MCF 10A (cell line): ENCODE results near the gene BHMT. TPM values are rescaled to one million over a fixed set of nuclear protein-coding genes. Genes with fewer than 3 reads are reported as not detected.

Source experiments
- BruUV-seq: library from RNA; stranded (reverse); fragments of 400-500 nt; replicated peaks from 2 replicates; lab custom pipeline; 2021; lab: Mats Ljungman, UMichigan
- CTCF ChIA-PET: fragments of 300-600 bp; sonication (Branson Sonifier 250); formaldehyde crosslinking; extraction: SDS; loops from one replicate; lab custom pipeline; 2021; ENCODE audit warnings: antibody characterized with exemption, inconsistent platforms; lab: Yijun Ruan, JAX
- POLR2A ChIA-PET: fragments of 300-600, 350-650 bp; sonication (Branson Sonifier 250); formaldehyde crosslinking; extraction: SDS; loops from one replicate; lab custom pipeline; 2020; ENCODE audit warnings: antibody characterized with exemption, inconsistent platforms; lab: Yijun Ruan, JAX
- DNase-seq: peaks from one replicate; pipeline ENCODE4 v3.0.0-alpha.2; 2018; ENCODE audit not compliant: unreplicated experiment
- H3K27ac Mint-ChIP-seq: one replicate; pipeline ENCODE4 v1.8.0; 2022; ENCODE audit warnings: mild to moderate bottlenecking, low read depth, mixed read lengths; ENCODE audit not compliant: unreplicated experiment
- H3K27me3 Mint-ChIP-seq: one replicate; pipeline ENCODE4 v1.8.0; 2022; ENCODE audit warnings: mixed read lengths; ENCODE audit not compliant: insufficient read depth, unreplicated experiment
- H3K36me3 Mint-ChIP-seq: one replicate; pipeline ENCODE4 v1.8.0; 2022; ENCODE audit warnings: mild to moderate bottlenecking, moderate library complexity, mixed read lengths; ENCODE audit not compliant: insufficient read depth, unreplicated experiment
- H3K4me1 Mint-ChIP-seq: one replicate; pipeline ENCODE4 v1.8.0; 2022; ENCODE audit warnings: mixed read lengths; ENCODE audit not compliant: insufficient read depth, unreplicated experiment
- H3K4me3 Mint-ChIP-seq: one replicate; pipeline ENCODE4 v1.8.0; 2022; ENCODE audit warnings: mild to moderate bottlenecking, moderate library complexity, mixed read lengths; ENCODE audit not compliant: unreplicated experiment
- H3K9me3 Mint-ChIP-seq: one replicate; pipeline ENCODE4 v1.8.0; 2022; ENCODE audit warnings: mixed read lengths; ENCODE audit not compliant: unreplicated experiment
- CTCF ChIP-seq: fragments of 200-600 bp; IDR thresholded peaks from one replicate; pipeline ENCODE4 v1.8.0; 2022; ENCODE audit warnings: antibody characterized with exemption, mild to moderate bottlenecking; ENCODE audit not compliant: unreplicated experiment
- intact Hi-C: fragments of 100-400 bp; cut with micrococcal nuclease; formaldehyde crosslinking; loops from 2 replicates; pipeline ENCODE4 v1.14.1; 2022
- total RNA-seq: library from RNA; stranded (reverse); gene quantifications from 2 replicates; pipeline ENCODE4 v1.2.3, GENCODE V29; 2022

BHMT gene
- total RNA-seq, 1 experiment from 2014 or later: not detected

- no peak for TF ChIP-seq CTCF
- H3K4me1 Mint-ChIP-seq: peaks cover 12% of the 10 kb centered on the region
- H3K4me3 Mint-ChIP-seq: no peak overlapping the region
- no peaks in the 10 kb centered on the region for H3K36me3 Mint-ChIP-seq
- POLR2A ChIA-PET: no interaction called here
- CTCF ChIA-PET: interaction anchor here (0.6 kb wide), 1 partner anchor 326 kb away, joined by 3 read pairs; no protein-coding TSS in a partner anchor
- no TSS peak for BruUV-seq
- no peaks in the 10 kb centered on the region for H3K27me3 Mint-ChIP-seq
- no peak overlapping the region for H3K27ac Mint-ChIP-seq
- H3K9me3 Mint-ChIP-seq: no peaks in the 10 kb centered on the region
- DNase-seq: no peak
- intact Hi-C loops: no loop called here
Measured at GRCh38 chr5:79136618-79137017, 25.0 kb downstream of the BHMT start.

GRCh38 chr5:79140553-79140952, 28.9 kb downstream of the BHMT start:
- Mint-ChIP-seq H3K4me1 (peaks cover 13% of the 10 kb centered on the region), H3K27me3 (no peaks in the 10 kb centered on the region), H3K9me3 (no peaks in the 10 kb centered on the region), H3K27ac (no peak overlapping the region), H3K36me3 (no peaks in the 10 kb centered on the region), H3K4me3 (no peak overlapping the region)
- CTCF ChIA-PET: interaction anchor here (0.6 to 1.6 kb wide), 8 partner anchors 40 to 341 kb away, joined by 3 to 10 read pairs (median 3); no protein-coding TSS in a partner anchor
- TF ChIP-seq CTCF: no peak
- intact Hi-C loops: no loop called here
- no peak for DNase-seq
- BruUV-seq: no TSS peak
- POLR2A ChIA-PET: interaction anchor here (0.7 to 1.0 kb wide), 2 partner anchors 14 to 306 kb away, joined by 3 read pairs; no protein-coding TSS in a partner anchor

GRCh38 chr5:79143684-79144379, 32.2 kb downstream of the BHMT start:
- intact Hi-C loops: no loop called here
- Mint-ChIP-seq H3K36me3 (no peaks in the 10 kb centered on the region), H3K27me3 (no peaks in the 10 kb centered on the region), H3K27ac (peak overlapping the region; percentile 57), H3K4me1 (peaks cover 19% of the 10 kb centered on the region), H3K9me3 (no peaks in the 10 kb centered on the region), H3K4me3 (no peak overlapping the region)
- ChIA-PET POLR2A (interaction anchor here (0.7 to 2.7 kb wide), 6 partner anchors 8 to 151 kb away, joined by 3 to 12 read pairs (median 4); partner anchors contain the start of gene JMY), CTCF (interaction anchor here (0.6 to 5.7 kb wide), 9 partner anchors 9 to 321 kb away, joined by 3 to 37 read pairs (median 4); no protein-coding TSS in a partner anchor)
- BruUV-seq: no TSS peak
- no peak for TF ChIP-seq CTCF
- peak; percentile 62 for DNase-seq

GRCh38 chr5:79147076-79147475, 35.5 kb downstream of the BHMT start:
- no peaks in the 10 kb centered on the region for H3K36me3 Mint-ChIP-seq
- no TSS peak for BruUV-seq
- H3K27me3 Mint-ChIP-seq: no peaks in the 10 kb centered on the region
- H3K4me1 Mint-ChIP-seq: peaks cover 19% of the 10 kb centered on the region
- no peak for DNase-seq
- intact Hi-C loops: no loop called here
- POLR2A ChIA-PET: interaction anchor here (0.9 to 1.6 kb wide), 3 partner anchors 10 to 96 kb away, joined by 3 to 4 read pairs (median 4); no protein-coding TSS in a partner anchor
- no peak overlapping the region for H3K27ac Mint-ChIP-seq
- CTCF ChIA-PET: interaction anchor here (1.3 to 5.7 kb wide), 3 partner anchors 14 to 124 kb away, joined by 5 to 37 read pairs (median 13); no protein-coding TSS in a partner anchor
- H3K4me3 Mint-ChIP-seq: no peak overlapping the region
- TF ChIP-seq CTCF: no peak
- no peaks in the 10 kb centered on the region for H3K9me3 Mint-ChIP-seq
